ENCODE measurements around the gene DSCAML1. TPM values are rescaled to one million over a fixed set of nuclear protein-coding genes. Genes with fewer than 3 reads are reported as not detected.
"Not testable (repeated sequence)": the region's sequence is repeated elsewhere in the genome, so short reads cannot be mapped to it uniquely, and the experiment has no call there.

The DSCAML1 gene
- total RNA-seq, 1 experiment from 2014 or later, result not detected

DNA sequence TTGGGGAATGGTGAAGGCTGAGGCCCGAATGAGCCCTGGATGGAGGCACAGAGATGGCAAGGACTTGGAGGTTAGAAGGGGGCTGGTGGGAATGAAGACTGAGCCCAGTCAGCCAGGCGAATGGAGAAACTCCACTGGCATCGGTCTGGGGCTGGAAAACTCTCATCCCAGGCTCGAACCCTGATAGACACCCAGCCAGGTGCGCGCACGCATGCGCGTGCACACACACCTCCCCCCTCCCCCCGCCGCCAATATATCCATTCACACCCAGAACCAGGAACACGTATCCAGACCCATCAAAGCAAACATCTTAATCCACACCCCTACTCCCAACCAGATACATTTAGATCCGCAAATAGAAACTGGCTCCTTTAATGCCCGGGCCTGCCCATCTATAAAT lies 330.1 kb downstream of the DSCAML1 start:
- no peak for DNase-seq (ENCODE audit: low spot score)

DNA sequence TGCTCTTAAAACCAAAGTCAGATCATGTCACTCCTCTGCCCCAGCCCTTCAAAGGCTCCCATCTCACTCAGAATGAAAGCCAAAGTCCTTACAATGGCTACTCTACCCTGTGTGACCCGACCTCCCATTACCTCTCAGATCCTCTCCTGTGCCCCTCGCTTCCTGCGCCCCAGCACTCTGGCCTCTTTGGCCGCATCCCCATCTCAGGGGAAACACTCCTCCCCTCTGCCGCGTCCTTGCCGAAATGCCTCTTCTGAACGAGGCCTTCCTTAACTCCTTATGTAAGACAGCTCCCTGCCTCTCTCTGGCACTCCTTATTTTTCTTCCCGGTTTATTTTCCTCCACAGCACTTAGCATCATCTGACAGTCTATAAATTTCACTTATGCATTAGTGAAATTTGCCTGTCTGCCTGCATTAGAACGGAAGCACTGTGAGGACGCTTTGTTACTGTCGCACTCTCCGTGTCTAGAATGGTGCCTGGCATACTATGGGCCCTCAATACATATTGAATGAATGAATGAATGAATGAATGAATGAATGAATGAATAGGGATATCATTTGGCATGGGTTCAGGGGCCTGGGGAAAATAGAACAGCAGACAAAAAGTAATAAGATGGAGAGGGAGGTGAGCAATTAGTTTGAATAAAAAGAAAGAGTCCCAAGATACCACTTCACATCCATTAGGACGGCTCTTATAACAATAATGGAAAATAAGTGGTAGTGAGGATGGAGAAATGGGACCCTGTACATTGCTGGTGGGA lies 331.6 kb downstream of the DSCAML1 start:
- DNase-seq (ENCODE audit: low spot score), result no peak

DNA sequence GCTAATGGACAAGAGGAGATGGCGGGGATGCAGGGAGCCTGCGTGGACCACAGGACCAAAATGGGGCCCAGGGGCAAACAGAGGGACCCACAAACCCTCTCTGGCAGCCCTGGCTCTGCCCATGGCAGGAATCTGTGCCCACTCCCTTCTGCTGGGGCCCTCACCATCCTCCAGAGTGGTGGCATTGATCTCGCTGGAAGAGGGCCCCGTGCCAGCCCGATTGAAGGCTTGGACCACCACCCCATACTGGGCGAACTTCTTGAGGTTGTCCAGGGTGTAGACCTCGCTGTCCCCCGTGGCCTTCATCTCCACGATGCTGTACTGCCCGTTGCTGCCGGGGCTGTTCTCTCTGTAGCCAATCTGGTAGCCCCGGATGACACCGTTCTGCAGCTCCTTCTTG lies 332.2 kb downstream of the DSCAML1 start:
- no peak for DNase-seq (ENCODE audit: low spot score)

DNA sequence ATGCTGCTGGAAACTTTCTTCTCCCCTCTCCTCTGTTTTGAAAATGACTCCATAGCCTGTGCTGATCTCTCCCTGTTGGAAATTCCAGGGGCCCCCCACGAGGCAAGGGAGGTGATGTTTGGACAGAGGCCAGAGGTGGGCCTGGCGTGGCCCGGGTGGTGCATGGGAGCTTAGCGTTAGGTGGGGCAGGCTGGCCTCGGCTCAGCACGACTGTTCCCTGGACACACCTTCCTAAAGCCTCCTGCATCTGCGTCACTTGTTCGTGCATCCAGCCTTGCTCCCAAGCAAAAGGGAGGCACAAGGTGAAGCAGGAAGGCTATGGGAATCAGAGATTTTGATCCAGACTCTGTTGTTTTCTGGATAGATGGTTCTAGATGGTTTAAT lies 334.2 kb downstream of the DSCAML1 start:
- DNase-seq (ENCODE audit: low spot score), result no peak

DNA sequence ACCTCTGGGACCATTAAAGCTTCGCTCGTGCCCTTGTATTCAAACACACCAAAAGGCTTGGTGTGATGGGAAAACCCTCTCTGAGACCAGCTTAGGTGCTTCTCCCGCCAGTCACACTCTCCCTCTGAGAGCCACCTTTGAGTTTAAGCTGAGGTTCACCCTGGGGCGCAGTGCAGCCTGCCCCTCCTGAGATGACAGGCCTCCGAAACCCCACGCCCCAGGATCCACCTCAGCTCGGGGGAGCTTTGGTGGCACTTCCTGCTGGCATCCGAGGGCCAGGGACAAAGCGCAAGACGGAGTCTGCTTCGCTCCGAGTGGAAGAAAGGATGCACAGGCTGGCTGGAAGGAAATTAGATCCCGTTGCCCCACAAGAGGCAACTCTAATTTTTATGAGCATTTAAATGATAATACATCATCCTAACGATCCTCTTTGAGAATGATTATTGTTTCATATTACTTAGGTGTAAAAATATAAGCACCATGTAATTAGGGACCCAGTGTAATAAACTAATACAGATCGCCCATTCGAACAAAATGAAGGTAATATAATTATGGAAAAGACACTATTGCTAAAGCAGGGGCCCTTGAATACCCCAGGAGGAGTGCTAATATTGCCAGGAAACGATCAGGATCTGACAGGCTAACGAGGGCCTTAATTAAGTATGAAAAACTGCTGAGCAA lies 334.7 kb downstream of the DSCAML1 start:
- no peak for DNase-seq (ENCODE audit: low spot score)

DNA sequence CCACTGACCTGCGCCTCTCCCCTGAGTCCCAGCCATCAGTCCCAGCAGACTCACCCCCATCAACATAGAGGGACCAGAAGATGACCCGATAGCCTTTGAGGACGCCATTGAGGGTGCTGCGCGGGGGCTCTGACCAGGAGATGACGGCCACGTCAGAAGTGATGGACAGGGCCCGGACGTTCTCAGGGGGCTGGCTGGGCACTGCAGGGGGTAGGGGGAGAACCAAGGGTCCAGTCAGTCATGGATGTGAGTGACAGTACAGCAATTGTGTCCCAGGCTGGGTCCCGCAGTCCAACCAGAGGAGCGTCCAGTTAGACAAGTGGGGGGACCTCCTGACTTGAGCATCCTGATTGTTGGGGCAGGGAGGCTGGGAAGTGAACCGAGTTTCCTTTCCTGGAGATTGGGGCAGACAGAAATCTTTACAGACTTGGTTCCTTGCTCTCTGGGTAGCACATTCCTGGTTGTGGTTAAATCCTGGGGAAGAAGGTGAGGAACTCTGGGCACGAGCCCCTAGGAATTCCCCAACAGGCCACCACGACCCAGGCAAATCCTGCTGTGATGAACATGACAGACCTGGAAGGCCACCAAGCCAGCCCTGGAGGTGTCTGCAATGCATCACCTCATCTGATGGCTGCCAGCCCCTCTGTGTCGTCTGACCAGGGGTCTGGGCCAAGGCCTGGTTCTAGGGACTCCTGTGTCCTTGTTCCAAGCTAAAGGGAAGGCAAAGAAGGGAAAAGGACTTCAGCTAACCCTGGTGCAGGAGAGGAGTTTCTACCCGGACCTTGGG lies 335.4 kb downstream of the DSCAML1 start:
- DNase-seq (ENCODE audit: low spot score), result no peak

DNA sequence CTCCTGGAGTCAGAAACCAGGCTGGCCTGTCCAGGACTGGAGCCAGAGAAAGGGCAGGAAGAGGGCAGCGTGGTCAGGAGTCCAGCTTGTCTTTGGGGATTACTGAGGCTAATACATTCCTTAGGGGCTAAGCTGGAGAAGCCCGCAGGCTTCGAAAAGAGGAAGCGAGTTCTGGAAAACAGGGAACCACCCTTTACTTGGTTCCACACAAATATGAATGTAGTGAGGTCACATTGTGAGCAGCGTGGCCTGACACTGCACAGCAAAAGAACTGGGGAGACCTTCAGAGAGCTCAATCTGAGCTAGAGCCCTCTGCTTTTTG lies 337.1 kb downstream of the DSCAML1 start:
- no peak for DNase-seq (ENCODE audit: low spot score)

DNA sequence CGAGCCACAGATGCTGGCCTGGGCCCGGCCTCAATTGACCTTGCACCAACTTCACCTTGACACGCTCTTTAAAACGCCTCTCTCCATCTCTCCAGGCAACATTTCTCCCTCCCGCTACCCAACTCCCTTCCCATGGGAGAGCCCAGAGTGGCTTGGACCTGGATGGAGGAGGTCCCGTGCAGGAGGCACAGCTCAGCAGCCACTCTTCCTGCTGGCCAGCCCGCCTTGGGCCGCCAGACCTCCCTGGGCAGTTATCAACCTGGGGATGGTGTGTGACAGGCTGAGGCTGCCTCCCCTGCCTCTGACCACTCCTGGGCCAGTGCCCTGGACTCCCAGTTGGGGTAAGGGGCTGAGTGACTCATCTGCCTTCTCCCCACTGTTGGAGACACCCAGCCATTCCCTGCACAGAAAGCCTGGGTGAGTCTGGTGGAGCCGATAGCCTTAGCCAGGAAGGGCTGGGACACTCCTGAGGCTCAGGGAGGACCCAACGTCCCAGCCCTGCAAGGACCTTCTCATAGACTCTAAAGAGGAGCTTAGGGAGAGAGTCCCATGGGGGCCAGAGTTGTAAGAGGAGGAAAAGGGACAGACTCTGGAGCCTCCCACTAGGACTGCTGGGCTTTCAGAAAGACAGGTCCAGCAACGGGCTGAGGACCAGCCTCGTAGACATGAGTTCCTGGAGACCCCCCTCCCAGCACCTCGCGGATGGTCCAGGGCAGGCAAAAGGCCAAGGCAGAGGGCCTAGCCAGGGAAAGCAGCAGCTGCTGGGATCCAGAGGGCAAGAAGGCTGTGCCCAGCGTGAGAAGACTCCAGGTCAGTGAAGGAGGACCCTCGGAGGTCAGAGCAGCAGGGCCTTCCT lies 337.7 kb downstream of the DSCAML1 start:
- no peak for DNase-seq (ENCODE audit: low spot score)

DNA sequence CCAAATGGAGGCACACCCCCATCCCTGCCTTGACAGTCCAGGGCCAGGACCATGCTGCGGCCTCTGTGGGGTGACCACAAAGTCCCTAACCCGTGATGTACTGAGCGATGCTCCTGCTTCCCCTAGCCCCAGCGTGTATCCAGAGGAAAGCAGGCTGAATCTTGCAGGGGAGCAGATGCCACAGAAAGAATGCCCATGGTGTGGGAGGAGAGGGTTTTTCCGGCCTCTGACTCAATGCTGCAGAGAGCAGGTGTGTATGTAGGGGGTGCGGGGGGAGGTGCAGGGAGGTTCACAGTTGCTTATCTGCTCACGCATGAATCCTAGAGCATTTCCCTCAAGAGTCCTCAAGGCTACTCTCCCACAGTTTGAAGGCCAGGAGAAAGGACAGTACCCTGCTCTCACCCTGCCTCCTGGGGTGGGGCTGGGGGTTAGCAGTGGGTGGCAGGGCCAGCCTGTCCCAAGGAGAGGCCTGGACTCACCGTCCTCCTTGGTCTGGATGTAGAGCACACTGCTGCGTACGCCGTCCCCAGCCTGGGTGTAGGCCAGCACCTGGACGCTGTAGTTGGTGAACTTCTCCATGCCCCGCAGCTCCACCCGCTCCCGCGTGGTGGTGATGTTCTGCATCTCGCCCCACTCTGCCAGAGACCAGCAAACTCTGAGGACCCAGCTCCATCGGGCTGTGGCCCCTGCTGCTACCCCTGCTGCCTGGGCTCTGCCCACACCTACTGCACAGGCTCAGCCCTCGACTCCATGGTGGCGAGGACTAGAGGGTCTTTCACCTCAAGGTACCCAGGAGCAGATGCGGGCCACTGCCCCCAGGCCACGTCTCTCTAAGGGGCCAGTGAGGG lies 338.5 kb downstream of the DSCAML1 start:
- peak; percentile 23 for DNase-seq (ENCODE audit: low spot score)

DNA sequence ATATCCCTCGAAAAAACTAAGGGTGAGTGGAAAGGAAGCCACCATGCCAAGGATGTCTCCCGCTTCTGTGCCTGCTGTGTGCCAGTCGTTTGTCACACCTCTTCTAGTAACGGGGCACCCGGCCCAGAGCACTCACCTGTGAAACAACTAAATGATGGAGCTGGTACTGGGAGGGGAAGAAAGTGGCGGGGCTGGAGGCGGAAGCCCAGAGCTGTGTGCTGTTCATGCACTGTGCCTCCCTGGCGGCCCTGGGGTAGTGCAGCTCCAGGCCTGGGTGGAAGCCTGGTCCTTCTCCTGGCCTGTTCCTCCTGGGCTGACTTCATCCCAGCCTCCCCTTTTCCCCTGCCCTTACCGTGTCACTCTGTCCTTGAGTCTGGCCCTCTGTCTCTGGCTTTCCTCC lies 339.2 kb downstream of the DSCAML1 start:
- no peak for DNase-seq (ENCODE audit: low spot score)

DNA sequence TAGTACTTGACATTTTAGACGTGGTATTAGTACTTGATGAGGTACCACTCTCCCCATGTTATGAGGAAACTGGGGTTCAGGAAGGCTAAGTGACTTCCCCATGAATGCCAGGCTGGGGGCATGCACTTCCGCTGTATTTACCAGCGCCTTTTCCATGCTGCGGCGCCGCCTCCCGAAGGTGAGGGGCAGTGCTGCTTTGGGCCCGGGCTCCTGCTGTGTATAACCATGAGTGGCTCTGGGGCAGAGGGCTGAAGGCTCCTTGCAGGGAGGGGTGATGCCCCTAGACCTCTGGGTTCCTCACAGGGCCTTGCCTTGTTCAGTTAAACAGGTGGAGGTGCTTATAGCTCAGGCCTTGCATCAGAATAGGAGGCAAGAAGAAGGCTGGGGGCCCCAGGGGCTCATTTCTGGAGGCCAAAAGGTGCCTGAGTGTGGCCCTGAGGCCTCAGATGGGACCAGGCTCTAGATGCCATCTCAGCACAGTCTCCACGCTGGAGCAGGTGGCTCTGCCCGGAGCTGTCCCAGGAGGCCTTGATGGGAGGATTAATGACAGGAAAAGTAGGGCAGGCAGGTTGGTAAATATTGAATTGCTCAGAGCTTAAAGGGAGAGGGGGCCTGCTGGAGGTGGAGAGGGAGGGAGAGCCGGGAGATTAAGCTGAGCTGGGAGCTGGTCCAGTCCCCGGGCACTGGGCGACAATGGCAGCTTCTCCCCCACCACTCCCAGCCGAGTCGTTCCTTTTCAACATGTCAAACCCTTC lies 339.8 kb downstream of the DSCAML1 start:
- no peak for DNase-seq (ENCODE audit: low spot score)

DNA sequence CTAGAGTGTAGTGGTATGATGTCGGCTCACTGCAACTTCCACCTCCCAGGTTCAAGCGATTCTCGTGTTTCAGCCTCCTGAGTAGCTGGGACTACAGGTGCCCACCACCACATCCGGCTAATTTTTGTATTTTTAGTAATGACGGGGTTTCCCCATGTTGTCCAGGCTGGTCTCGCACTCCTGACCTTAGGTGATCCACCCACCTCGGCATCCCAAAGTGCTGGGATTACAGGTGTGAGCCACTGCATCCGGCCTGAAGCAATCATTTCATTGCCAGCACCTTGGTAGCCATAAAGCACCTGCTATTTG lies 340.3 kb downstream of the DSCAML1 start:
- not testable (repeated sequence) for DNase-seq (ENCODE audit: low spot score)

DNA sequence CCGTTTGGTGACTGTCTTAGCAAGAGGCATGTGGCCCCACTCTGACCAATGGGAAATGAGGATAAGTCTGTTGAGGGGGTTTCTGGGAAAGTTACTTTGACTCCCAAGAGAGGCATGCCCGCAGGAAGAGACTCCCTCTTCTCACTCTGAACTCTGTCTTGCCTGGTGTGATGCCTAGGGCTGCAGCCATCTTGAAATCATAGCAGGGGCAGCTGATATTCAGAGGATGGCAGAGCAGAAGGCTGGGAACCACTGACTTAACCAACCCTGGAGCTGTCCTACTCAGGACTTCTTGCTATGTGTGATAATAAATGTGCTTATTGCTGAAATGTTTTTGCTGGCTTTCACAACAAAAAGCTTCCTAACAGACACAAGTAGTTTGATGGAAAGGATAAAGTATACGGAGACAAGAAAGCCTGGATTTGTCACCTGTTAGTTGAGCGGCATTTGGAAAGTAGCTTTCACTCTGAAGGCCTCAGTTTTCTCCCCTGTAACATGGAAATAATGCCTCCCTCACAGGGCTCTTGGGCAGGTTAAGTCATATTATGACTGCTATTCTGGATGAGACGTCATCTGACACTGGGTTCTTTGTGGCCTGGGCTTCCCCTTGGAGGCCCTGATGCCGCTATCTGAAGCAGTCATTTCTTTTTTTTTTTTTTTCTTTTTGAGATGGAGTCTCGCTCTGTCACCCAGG lies 340.8 kb downstream of the DSCAML1 start:
- no peak for DNase-seq (ENCODE audit: low spot score)

DNA sequence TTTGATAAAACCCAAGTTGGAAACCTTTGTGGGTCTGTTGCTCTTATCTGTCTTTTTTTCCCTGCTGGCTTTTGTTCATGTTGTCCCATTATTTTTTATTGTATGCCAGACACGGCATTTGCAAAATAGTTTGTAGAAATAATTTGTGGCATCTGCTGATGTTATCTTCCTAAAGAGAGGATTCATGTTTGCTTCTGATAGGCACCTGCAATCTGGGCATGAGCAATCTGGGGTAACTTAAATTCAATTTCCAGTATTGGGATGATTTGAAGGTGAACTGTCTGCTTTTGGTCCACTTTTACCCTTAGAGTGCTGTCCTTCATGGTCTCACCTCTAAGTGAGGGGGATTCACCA lies 342.5 kb downstream of the DSCAML1 start:
- no peak for DNase-seq (ENCODE audit: low spot score)

DNA sequence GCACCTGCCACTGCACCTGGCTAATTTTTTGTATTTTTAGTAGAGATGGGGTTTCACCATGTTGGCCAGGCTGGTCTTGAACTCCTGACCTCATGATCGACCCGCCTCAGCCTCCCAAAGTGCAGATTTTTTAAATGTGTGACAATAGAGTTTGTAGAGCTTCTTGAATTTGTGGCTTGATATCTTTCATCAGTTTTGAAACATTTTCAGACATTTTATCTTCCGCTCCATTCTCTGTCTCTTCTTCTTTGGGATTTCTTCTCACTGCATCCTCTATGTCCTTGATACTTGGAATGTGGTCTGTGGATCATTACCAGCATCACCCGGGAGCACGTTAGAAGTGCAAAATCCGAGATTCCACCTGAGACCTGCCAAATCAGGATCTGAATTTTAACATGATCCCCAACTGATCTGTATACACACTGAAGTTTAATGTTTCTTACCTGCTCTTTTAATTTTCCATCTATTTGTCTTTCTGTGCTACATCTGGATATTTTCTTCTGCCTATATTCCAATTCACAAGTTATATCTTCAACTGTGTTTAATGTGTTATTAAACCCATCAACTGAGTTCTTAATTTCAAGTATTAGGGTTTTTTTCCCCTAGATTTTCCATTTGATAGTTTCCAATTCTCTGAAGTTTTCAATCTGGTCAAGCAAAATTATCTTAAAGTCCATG lies 343.0 kb downstream of the DSCAML1 start:
- no peak for DNase-seq (ENCODE audit: low spot score)

DNA sequence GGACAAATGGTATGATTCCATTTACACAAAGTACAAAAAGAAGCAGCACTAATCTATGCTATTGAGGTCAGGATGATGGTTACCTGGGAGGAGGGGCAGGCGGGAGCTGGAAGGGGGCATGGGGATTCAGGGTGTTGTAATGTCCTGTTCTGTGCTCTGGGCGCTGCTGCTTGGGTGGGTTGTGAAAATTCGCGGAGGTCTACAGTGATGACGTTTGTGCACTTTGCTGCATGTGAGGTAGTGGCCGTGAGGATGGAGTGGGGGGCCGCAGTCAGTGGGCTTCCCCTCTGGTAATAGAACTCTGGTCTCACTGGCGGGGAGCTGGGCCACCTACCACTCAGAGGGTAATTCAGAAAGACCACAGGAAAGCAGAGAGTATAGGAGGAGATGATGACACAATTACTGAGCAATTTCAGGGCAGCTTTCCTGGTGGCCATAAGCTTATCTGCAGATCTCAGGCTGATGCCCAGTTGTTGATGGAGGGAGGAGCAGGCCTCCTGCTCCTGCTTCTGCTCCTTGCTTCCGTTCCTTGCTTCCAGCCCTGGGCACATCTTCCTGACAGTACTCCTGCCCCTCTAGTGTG lies 347.8 kb downstream of the DSCAML1 start:
- peak; percentile 35 for DNase-seq (ENCODE audit: low spot score)

DNA sequence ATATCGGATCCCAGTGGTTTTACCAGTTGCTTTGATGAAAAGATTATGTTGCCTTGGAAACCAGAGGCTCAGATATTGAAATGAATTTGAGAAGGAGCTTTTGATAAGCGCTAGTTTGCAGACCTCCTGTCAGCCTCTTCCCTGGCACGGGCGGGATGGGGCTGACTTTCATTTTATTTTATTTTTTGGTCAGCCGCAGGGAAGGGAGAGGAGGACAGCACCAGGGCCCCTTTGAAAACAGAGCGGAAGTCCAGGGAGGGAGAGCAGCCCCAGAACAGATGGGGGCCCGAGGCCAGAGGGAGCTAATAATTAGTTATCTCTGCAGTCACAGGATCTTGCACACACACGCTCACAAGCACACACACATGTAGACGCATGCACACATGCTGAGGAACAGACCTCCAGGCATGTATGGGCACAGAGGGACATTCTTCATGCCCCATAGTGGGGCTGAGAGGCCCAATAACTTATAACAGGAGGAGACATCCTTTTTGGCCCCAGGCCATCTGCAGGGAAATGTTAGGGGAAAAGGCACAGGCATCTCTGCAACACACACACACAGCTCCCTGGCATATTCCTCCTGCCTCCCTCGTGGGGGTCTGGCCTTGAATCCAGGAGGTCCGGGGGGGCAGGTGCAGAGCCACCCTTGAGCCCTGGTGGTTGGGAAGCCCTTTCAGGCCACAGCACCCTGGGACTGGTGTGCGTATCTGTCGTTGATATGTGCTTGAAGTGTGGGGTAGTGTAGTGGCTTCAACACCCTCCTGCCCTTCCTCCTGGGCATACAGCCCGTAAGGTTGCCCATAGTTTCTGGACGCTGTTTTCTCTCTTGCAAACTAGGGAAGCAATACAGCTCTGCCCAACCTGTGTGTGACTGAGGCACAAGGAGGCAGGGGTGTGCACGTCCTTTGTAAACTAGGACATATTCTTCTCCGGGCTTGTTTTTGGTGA lies 352.0 kb downstream of the DSCAML1 start:
- no peak for DNase-seq (ENCODE audit: low spot score)

DNA sequence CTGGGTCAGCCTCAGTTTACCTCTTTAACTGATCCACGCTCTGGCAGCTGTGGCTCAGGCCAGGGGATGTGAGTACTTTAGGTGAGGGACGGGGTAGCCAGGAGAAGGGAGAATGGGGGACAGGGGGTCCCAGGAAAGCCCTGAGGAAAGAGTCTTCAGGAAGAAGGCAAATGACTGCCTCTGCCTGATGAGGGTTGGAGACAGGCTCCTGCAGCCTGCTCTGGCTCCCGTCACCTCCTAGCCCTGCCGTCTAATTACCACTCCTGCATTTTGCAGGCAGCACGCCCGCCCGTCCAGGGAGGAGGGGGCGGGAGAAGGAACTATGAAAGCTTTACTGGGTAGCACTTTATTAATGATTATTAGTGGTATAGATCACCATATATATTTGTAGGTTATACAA lies 352.8 kb downstream of the DSCAML1 start:
- DNase-seq (ENCODE audit: low spot score), result no peak

Data from A172 (cell line).